HG02885 (cell line): Measurements from ENCODE around the gene CCDC134.

Source experiments
- ATAC-seq: cut with Tn5 transposase; IDR thresholded peaks from one replicate; pipeline ENCODE4 v1.9.1; 2021; ENCODE audit warnings: mild to moderate bottlenecking; ENCODE audit not compliant: unreplicated experiment, poor library complexity

The CCDC134 gene

GRCh38 chr22:41870786-41871185 is 70.3 kb downstream of the CCDC134 start:
- ATAC-seq = no peak

GRCh38 chr22:41873391-41873790 is 72.9 kb downstream of the CCDC134 start:
- no peak for ATAC-seq

- ATAC-seq = no peak
These were observed 73.6 kb downstream of the CCDC134 start for GRCh38 chr22:41874090-41874489.

DNA sequence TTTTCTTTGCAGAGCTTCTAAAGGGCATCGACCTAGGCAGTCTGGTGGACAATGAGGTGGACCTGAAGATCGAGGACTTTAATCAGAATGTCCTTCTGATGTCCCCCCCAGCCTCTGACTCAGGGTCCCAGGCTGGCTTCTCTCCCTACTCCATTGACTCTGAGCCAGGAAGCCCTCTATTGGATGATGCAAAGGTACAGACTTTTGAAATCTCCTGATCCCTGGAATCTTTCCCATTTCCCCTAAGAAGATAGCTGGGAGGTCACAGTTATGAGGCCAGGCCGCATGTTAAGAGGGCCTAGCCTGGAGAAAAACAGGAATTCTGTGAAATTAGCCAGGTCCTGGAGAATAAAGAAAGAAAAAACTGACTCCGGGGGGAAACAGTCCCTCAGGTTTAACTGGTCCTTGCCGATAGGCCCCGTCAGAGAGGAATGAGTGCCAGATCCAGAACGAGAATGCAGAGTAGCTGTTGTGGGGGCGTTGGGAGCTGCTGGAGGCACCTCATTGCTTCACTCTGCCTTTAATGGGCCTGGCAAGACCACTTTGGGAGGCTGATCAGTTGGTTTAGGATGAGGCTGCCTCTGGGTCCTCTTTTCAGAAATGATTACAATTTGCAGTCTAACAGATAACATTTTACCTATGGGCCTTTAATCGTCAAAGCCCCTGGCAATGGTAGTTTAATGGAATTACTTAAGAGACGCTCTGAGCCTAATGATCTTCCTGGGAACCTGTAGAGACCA is 75.2 kb downstream of the CCDC134 start:
- ATAC-seq = no peak
